Measurements from ENCODE around the gene MYOZ3. TPM values are rescaled to one million over a fixed set of nuclear protein-coding genes. Genes with fewer than 3 reads are reported as not detected.

Gene MYOZ3
- total RNA-seq, 1 donor from 2014 or later = 17.9 TPM

- ATAC-seq = peak; percentile 15
- intact Hi-C loops (cut with DNase I) = no loop called here
- peak; percentile 79 for DNase-seq (ENCODE audit: low spot score)
These were observed 11.3 kb downstream of the MYOZ3 start for GRCh38 chr5:150672237-150672883.

GRCh38 chr5:150672884-150673275, 11.8 kb downstream of the MYOZ3 start:
- intact Hi-C loops (cut with DNase I) = no loop called here
- no peak for DNase-seq (ENCODE audit: low spot score)
- no peak for ATAC-seq

GRCh38 chr5:150674341-150674821, 13.3 kb downstream of the MYOZ3 start:
- ATAC-seq = peak; percentile 84
- intact Hi-C loops (cut with DNase I) = no loop called here
- peak; percentile 88 for DNase-seq (ENCODE audit: low spot score)

- DNase-seq (ENCODE audit: low spot score) (no peak), ATAC-seq (no peak)
- intact Hi-C loops (cut with DNase I) = no loop called here
These were observed 14.0 kb downstream of the MYOZ3 start for GRCh38 chr5:150675069-150675468.

DNA sequence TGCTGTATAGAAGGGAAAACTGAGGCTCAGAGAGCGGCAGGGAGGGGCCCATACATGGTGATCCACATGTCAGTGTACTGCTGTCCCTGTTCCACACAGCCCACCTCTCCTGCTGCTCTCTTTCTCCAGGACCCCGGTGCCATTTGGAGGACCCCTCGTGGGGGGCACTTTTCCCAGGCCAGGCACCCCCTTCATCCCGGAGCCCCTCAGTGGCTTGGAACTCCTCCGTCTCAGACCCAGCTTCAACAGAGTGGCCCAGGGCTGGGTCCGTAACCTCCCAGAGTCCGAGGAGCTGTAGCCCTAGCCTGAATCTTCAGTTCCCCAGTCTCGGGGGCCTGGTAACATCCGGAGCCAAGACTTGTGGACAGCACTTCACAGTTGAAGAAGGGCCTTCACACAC, 15.5 kb downstream of the MYOZ3 start:
- ATAC-seq (no peak), DNase-seq (ENCODE audit: low spot score) (no peak)
- intact Hi-C loops (cut with DNase I) = no loop called here

DNA sequence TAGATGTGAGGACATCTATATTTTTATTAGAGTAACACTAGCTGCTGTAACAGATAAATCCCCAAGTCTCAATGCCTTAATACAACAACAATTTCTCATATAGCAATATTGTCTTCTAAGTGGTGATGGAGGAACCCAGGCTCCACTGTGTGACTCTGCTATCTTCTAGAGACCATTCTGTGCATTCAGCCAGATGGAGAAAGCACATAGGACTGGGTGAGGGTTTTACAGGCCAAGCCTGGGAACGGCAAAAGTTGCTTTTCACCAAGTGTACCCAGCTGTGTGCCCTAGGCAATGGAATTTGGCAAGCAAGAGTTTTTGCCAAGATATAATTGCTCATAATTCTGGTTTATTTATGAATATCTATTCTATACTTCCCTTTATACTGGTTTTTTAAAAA, 28.1 kb downstream of the MYOZ3 start:
- intact Hi-C loops (cut with DNase I) = no loop called here
- DNase-seq (ENCODE audit: low spot score) (no peak), ATAC-seq (no peak)

GRCh38 chr5:150690760-150691159, 29.7 kb downstream of the MYOZ3 start:
- intact Hi-C loops (cut with DNase I) = no loop called here
- DNase-seq (ENCODE audit: low spot score) (no peak), ATAC-seq (no peak)

DNA sequence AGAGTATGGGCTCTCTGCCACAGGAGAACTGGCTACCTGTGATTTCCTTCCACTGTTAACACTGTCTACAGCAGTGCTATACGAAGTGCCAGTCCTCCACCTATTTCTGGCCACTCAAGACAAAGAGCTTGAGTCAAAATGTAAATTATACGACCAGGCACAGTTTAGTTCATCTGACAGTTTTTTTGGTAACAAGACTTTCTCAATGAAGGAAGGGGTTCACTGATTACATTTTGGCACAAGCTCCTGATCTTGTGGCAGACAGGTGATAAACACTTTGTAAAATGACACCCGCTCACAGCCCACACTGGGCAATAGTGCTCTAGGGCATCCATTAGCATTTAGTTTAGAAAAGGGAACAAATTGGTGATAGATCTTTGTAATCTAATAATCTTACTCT, 31.2 kb downstream of the MYOZ3 start:
- no peak for ATAC-seq
- intact Hi-C loops (cut with DNase I) = no loop called here

GRCh38 chr5:150694612-150695011, 33.6 kb downstream of the MYOZ3 start:
- DNase-seq (ENCODE audit: low spot score) = no peak
- ATAC-seq = no peak
- intact Hi-C loops (cut with DNase I) = no loop called here

More for the DNA sequence above, 31.2 kb downstream of the MYOZ3 start:
- DNase-seq (ENCODE audit: low spot score) = no peak

DNA sequence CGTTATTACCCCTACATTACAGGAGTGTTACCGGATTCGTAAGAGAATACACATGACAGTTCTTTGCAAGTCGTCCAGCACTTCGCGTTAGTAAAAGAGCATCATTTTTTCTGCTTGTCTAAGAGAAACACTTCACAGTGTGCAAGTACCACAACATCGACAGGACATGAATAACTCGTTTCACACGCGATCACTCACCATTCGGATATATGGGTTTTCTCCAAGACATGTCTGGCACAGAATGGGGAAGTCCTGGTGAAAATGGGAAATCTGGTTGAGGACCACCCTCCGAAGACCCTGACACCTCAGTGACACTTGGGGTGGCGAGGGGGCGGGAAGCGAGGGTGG, 39.2 kb downstream of the MYOZ3 start:
- ATAC-seq (no peak), DNase-seq (ENCODE audit: low spot score) (no peak)
- intact Hi-C loops (cut with DNase I) = no loop called here

GRCh38 chr5:150700594-150701377, 39.7 kb downstream of the MYOZ3 start, which contains the start of gene RBM22:
RBM22 (minus strand) TSS chr5:150701062; CDS start chr5:150700985, 77 bp downstream.
- intact Hi-C loops (cut with DNase I) = no loop called here
- ATAC-seq = peak; percentile 99
- DNase-seq (ENCODE audit: low spot score) = peak; percentile 96

DNA sequence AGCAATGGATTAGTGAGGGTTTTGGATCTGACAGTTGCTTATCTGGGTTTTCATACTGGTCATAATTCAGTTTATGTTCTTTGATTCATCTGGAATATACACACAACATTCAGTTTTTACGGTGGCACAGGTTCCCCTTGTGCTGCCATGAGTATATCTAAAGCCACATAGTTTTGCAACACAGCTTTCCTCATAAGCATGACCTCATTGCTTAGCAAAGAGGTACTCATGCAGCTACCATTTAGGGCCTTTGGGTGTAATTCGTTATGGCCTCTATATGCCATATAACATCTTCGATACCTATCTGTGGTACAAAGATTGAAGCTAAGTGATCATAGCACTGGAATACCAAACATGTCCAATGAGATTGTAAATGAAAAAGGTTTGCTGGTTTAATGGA, 42.7 kb downstream of the MYOZ3 start:
- DNase-seq (ENCODE audit: low spot score) = no peak
- intact Hi-C loops (cut with DNase I) = no loop called here

DNA sequence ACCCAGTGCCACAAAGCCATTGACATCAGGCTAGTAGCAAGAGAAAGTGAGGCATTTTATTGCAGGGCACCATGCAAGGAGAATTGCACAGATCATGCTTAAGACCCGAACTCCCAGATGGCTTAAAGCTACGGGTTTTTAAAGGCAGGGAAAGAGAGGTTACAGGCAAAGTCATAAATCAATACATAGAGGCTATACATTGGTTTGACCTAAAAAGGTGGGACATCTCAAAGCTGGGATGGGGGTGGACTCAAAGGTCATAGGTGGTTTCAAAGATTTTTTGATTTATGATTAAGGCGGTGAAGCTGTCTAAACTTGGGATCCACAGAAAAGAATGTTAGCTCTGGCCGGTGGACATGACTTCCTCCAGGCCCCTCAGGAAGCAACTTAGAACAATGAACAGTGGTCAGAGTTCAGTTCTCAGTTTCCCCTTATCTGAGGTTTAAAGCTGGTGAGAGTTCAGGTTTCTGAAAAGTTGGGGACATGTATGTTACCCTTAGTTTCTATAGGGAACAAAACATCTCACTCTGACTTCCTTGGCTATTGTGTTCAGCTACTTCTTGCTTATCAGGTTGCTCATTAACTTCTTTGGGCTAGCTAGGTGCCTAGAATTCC, 45.8 kb downstream of the MYOZ3 start:
- DNase-seq (ENCODE audit: low spot score) = no peak
- intact Hi-C loops (cut with DNase I) = no loop called here
- ATAC-seq = no peak

More for the DNA sequence above, 42.7 kb downstream of the MYOZ3 start:
- ATAC-seq = no peak

DNA sequence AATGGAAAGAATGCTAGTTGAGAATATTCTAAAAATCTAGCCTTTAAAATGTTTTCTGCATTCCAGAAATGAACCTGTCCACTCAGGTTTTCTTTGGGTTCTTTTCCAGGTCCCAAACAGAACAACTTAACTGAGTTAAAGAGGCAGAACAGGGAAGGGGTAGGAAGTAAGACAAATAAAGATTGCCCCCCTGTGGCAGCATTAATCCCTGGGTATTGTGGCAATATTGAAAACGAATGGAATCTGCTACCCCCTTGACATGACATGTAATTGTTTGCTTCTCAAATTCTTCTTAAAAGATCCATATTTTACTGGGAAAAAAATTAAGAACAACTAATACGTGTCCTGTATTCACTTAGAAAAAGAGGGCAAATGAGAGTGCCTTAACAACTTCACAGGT, 49.1 kb downstream of the MYOZ3 start:
- ATAC-seq (no peak), DNase-seq (ENCODE audit: low spot score) (no peak)
- intact Hi-C loops (cut with DNase I) = no loop called here

- intact Hi-C loops (cut with DNase I) = no loop called here
These were observed 62.8 kb downstream of the MYOZ3 start for GRCh38 chr5:150723845-150724244.

More at GRCh38 chr5:150723845-150724244, 62.8 kb downstream of the MYOZ3 start:
- DNase-seq (ENCODE audit: low spot score) (no peak), ATAC-seq (no peak)

Other genes with a start within 250 kb of the MYOZ3 start
- 989 TPM for gene CD74, start 248.3 kb upstream of the MYOZ3 start, total RNA-seq
- 1,412 TPM for gene RPS14, start 211.5 kb upstream of the MYOZ3 start, total RNA-seq
- gene NDST1, start 153.1 kb upstream of the MYOZ3 start, total RNA-seq = 109 TPM
- 179 TPM for gene SYNPO, start 20.6 kb upstream of the MYOZ3 start, total RNA-seq
- gene RBM22, start 39.8 kb downstream of the MYOZ3 start, total RNA-seq = 49.0 TPM
- gene DCTN4, start 97.8 kb downstream of the MYOZ3 start, total RNA-seq = 69.4 TPM
- gene SMIM3, start 117.5 kb downstream of the MYOZ3 start, total RNA-seq = 20.4 TPM
- gene IRGM, start 185.3 kb downstream of the MYOZ3 start, total RNA-seq = not detected
- 6.2 TPM for gene ZNF300, start 243.7 kb downstream of the MYOZ3 start, total RNA-seq